NCI-H345 treated with DMSO at 0.1 percent for 48 hours (cell line): Measurements from ENCODE around the gene TIGD7.
"Not testable (repeated sequence)": the region's sequence is repeated elsewhere in the genome, so short reads cannot be mapped to it uniquely, and the experiment has no call there.

ENCODE experiments used
- DNase-seq: peaks from one replicate; lab custom pipeline; 2025; ENCODE audit not compliant: unreplicated experiment; lab: John Stamatoyannopoulos, UW

Gene TIGD7

DNA sequence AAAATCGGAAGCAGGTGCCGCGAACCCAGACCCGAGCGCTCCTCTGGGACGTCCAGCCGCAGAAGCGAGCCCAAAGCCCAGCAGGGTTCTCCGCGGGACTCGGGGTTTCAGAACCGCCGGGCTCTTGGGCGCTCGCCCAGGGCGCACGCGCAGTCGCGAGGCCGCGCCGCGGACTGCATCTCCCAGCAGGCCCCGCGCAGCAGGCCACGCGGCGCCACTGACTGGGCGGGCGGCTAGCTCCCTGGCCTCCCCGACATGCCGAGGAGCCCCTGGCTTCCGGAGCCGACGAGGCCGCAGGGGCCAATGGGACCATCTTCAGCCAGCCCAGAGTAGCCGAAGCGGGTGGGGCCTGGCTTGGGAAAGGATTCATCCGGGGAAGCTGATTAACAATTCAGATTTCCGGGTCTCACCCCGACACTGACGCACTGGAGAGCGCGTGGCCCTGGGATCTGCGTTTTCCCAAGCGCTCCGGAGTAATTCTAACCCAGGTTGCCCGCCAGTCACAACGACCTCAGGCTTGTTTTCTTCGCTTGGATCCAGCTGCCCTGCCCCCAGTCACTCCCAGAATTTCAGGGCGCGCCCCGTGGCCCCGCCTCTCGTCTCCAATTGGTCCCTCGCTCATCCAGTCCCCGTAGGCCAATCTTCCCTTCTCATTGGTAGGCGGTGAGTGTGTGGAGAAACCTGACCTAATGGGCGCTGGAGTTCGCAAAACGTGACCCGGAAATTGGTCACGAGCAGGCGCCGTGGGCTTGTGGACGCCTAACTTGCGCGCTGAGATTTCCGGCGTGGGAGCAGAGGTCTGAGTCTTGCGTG is 22.3 kb downstream of the TIGD7 start, which contains the start of gene ZNF263:
Gene ZNF263, plus strand, starts transcription at position 762 of the 813 bp plus-strand sequence. CDS start 328 bp downstream, outside the sequence.
- DNase-seq, result peak; percentile 94

DNA sequence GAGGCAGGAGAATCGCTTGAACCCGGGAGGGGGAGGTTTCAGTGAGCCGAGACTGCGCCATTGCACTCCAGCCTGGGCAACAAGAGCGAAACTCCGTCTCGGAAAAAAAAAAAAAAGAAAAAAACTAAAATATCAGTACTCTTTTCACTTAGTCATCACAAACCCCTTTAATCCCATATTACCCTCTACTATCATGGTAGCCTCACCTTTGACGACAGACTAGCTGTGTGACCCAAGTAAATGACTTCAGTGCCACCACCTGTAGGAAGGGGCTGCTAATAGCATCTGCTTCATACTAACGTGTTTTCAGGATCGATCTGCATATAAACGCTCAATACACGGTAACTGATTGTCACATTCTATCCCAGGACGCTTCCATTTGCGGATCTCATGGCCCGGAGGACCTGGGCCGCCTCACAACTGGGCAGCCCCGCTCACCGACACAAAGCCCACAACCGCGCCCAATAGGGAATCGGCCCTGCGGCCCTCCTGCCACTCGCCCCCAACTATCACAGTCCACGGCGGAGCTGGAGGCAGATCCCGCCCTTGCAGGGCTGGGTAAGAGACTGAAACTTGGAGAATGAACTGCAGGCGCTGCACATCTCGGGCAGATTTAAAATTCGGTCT is 23.0 kb downstream of the TIGD7 start:
- DNase-seq, result peak; percentile 62

DNA sequence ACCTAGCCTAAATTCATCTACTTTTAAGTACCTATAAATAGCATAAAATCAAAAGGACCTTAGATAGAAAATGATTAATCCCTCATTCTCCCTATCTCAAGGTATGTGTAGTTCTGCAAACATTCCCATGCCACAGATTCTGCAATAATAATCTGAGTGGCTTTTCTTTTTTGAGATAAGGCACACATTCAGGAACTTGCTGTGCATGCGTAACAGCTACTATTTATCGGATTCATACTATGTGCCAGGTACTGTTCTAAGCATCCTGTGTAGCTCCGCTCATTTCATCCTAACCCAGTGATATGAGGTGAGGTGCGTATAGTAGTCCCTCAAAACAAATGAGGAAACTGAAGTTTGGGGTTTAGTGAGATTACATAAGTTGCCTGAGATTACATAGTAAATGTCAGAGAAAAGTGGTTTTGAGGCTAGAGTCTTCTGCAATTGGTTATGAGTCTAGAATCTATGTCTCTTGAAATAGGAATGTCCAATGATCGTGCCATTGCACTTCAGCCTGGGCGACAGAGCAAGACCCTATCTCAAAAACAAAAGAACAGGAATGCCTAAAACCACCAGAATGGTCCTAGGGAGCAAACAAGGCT is 23.9 kb downstream of the TIGD7 start:
- no peak for DNase-seq

DNA sequence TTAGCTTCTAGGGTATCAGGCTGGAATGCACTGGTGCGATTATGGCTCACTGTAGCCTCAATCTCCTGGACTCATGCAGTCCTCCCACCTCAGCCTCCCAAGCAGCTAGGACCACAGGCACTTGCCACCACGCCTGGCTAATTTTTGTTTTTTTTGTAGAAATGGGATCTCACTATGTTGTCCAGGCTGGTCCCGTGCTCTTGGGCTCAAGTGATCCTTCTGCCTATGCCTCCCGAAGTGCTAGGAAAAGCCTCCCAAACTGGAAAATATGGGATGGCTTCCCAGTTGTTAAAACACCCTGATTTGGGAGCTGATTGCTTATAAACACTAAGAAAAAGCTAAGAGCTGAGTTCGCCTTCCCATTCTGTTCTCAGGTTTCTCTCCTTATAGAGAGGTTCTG is 28.6 kb downstream of the TIGD7 start:
- DNase-seq, result no peak

DNA sequence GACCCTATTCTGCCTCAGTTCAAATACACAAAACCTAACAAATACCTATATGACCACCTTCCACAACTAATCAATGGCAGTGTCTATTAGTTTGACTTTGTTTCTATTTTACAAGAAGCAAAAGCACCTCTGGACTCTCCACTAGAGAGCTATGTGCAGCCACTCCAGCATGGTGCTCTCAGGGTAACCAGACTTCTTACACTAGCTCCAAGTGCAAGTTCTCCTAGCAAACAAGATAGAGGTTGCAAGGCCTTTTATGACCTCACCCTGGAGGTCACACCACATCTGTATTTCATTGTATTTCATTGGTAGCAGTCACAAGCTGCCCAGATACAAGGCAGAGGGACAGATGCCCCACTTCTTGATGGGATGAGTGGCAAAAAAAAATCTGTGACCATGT is 30.3 kb downstream of the TIGD7 start:
- no peak for DNase-seq

DNA sequence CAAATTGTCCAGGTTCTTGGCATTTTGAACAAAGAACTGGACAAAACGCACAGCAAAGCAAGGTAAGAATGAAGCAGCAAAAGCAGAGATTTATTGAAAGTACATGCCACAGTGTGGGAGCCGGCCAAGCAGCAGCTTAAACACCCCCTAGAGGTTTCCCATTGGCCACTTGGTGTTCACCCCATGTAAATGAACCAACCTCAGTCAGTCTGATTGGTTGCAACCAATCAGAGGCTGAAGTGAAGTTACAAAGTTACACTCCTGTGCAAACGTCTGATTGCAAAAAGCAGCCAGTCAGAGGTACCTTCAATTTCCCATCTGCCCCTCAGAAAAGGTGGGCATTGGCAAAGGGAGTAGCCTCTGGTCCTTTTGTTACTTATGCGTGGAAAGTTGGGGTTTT is 30.7 kb downstream of the TIGD7 start:
- DNase-seq, result no peak

DNA sequence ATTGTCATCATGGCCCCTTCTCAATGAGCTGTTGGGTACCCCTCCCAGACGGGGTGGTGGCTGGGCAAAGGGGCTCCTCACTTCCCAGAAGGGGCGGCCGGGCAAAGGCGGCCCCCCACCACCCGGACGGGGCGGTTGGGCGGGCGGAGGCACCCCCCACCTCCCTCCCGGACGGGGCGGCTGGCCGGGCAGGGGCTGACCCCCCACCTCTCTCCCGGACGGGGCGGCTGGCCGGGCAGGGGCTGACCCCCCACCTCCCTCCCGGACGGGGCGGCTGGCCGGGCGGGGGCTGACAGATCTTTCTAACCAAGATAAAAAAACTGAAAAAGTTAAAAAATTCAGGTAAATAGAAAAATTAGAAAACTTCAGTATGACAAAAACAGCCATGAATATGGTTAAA is 33.9 kb downstream of the TIGD7 start:
- not testable (repeated sequence) for DNase-seq

DNA sequence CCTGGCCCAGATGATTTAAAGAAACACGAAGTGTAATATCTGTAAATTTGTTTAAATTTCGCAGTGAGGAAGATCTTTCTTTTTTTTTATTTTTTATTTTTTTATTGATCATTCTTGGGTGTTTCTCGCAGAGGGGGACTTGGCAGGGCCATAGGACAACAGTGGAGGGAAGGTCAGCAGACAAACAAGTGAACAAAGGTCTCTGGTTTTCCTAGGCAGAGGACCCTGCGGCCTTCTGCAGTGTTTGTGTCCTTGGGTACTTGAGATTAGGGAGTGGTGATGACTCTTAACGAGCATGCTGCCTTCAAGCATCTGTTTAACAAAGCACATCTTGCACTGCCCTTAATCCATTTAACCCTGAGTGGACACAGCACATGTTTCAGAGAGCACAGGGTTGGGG is 34.5 kb downstream of the TIGD7 start:
- not testable (repeated sequence) for DNase-seq

DNA sequence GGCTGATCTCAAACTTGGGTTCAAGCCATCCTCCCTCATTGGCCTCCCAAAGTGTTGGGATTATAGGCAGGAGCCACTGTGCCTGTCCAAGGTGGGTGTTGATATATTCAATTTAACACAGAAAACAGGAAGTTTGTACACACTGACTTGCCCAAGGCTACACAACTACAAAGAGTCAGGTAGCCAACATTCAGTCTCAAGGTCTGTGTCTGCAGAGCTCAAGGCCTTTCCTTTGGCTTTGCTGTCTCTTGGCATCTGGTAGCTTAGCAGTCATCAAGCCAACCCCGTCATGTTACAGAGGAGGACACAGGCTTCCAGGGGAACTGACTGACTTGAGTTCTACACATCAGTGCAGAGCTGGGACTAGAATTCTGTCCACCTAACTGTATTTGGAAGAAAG is 36.9 kb downstream of the TIGD7 start:
- no peak for DNase-seq

DNA sequence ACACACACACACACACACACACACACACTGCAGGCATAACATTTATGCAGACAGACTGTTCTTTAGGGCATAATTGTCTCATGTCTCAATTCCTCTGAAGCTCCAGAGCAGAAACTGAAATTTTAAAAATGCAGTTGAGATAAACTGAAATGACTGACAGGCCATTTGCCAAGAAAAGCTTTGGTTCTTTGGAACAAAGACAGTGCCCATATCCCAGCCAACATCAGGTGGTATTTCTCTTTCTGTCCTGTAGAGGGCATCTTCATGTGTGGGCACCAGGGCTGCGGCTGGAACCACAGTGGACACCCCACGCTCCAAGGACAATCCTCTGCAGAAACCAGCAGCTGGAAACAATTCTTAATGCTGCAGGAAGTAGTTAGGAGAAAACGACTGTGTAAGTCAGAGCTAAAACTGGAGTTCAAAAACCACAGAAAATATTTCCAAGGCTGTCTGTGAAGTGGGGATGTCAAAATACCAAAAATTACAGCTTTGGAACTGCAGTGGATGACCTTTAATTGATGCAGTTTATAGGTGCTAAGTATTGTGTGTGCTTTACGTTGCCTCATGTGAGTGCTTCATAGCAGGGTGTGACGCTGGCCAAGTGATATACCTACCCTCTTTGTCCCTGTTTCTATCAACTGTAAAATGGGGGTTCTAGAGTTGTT is 38.2 kb downstream of the TIGD7 start:
- peak; percentile 15 for DNase-seq

DNA sequence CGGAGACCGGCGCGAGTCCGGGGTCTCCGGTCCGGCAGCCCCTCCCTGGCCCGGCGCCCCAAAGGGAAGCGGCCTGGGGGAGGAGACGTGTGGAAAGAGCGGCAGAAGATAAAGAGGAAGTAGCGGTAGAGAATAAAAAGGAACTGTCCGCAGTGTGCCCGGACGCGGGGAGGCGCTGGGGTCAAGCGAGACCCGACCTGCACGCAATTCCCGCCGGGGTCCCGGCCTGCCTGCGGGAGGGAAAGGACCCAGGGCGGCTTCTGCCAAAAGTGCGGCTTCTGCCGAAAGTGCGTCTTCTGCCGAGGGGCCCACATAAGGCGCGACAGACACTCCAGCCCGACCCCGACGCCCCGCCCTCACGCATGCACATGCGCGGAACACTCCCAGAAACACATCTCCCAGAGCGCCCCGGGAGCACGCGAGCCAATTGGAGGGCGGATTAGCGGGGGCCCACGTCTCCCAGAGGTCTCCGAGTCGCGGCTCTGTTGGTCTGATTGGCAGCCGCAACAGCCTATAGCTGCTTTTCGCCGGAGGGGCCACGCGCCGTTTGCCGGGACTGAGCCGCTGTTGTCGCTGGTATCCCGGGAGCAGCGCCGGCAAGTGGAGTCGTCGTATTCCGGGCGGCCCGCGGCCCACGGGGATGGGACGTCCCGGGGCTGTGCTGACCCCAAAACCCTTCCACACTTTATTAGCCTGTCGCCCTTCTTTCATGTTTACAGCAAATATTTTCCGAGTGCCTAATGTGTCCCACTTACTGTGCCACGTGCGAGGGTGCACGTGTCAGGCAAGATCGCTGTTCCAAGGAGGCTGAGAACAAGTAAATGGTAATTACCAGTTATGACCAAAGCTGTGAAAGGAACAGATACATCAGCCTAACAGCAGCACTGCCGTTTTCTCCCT is 40.8 kb downstream of the TIGD7 start:
- peak; percentile 98 for DNase-seq

DNA sequence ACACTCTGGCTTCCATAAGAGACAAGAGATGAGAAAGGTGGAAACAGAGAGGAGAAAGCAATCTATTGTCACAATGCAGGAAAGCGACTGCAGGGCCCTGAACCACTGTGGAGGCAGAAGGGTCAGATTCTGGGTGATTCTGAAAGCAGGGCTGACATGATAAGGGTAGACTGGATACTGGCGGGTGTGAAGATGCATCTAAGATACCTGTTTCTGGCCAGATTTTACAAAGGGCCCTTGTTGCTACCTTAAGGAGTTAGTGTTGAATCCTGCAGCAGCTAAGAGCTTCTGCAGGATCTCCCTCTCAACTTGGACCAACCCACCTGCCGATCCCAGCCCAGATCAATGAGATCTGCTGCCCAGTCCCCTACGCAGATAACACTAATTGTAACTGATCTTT is 42.7 kb downstream of the TIGD7 start:
- DNase-seq, result no peak

DNA sequence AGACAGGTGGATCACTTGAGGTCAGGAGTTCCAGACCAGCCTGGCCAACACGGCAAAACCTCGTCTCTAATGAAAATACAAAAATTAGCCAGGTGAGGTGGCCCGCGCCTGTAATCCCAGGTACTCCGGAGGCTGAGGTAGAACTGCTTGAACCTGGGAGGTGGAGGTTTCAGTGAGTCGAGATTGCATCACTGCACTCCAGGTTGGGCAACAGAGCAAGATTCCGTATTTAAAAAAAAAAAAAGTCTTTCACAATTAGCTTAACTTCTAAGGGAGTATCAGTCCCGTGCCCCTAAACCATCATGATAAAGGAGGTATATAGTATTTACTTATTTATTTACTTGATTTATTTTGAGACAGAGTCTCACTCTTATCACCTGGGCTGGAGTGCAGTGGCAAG is 45.4 kb downstream of the TIGD7 start:
- no peak for DNase-seq

DNA sequence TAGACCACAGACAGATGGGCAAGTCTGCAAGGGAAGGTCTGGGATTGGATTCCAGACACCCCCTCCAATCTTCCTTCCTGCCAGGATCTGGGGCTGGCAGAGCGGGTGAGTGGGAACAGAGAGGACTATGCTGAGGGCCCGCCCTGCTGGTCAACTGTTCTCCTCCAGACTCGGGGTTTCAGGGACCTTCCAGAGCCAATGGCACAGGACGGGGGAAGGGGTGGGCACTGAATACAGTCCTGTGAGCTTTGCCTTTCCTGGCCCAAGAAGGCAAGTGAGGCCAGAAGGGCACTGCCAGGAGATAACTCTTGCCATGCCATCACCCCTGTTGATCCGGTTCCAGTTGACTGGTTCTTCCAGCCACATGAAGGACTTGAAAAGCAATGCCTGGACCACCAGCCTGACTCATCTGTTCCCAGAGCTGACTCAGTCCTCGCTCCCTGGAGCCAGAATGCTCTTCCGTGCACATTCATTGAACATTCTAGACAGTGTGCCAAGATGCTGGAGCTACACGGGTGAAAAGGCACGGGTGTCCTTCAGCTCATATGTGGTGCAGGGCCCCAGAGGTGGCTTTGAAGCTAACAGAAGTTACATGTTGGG is 48.3 kb downstream of the TIGD7 start:
- no peak for DNase-seq

DNA sequence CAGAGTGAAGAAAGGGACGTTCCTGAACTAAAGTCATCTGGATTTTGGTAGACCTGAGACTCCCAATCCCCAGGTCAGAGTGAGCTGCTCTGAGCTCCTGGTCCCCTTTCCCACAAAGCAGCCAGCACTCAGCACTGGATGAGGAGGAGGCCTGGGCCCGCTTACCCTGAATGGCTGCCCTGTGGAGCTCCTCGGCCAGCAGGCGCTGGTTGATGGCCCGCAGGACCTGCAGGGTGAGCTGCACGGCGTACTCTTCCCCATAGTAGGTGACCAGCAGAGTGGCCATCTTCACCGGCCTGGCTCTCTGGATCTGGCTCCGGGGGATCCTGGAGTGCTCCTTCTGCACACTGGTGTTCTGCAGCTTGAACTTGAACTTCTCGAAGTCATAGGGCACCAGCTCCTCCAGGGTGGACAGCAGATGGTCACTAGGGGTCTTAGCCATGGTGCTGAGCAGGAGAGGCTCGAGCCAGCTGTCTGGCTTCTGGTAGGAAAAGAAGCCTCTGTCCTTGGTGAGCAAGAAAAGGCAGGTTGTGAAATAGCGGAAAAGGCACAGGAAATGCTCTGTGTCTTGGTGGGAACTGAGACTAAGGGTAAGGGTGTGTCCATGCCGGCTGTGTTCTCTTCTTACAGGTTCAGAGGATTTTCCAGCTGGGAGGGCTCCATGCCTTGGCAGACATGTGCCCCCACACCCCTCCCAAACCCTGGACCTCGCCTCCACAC is 48.9 kb downstream of the TIGD7 start, which contains the start of gene MEFV:
Gene MEFV, minus strand, starts transcription at position 488 of the 720 bp plus-strand sequence. Its CDS starts 46 bp downstream, at position 442.
- no peak for DNase-seq

DNA sequence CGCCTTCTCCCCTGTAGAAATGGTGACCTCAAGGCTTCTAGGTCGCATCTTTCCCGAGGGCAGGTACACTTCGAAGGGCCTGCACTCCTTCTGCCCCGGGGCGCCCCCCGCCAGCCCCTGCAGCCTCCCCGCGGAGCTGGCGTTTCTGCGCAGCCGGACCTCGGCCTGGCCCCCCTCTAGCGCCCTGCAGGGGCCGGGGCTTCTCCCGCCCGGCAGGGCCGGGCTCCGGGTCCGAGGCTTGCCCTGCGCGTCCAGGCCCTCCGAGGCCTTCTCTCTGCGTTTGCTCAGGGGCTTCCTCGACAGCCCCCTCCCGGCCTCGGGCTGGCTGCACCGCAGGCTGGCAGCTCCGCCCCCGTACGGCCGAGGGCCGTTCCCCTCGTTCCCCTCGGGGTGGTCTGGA is 50.9 kb downstream of the TIGD7 start:
- DNase-seq, result no peak

DNA sequence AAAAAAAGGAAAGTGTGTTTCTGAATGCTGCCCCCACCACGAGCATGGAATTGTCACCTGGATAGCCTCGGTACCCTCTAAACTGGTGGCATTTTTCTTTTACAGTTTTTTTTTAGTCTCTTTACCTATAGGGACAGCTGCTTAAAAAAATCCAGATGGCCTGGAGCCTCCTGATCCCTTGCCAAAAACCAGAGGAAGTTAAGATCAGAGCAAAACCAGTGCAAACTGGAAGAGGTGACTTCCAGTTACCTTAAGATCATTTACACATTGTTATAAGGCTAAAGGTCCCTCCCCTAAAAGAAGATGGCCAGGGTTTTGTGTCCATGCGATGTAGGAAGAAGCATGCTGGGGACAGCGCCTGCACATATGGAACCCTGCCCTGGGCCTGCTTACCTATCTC is 52.3 kb downstream of the TIGD7 start:
- no peak for DNase-seq

DNA sequence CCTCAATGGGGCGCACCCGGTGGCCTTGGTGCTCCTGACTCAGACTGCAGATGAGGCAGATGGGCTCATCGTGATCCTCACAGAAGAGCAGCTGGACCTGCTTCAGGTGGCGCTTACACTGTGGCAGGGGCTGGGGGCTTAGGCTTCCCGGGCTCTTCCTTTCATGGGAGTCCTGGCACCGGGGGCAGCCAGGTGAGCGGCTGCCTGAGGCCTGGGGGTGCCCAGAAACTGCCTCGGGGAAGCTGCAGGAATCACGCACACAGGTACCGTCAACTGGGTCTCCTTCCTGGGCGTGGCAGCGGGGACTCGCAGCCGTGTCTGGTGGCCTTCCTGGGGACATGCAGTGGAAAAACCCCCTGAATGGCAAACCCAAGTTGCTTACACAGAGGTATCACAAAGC is 55.8 kb downstream of the TIGD7 start:
- DNase-seq, result no peak

DNA sequence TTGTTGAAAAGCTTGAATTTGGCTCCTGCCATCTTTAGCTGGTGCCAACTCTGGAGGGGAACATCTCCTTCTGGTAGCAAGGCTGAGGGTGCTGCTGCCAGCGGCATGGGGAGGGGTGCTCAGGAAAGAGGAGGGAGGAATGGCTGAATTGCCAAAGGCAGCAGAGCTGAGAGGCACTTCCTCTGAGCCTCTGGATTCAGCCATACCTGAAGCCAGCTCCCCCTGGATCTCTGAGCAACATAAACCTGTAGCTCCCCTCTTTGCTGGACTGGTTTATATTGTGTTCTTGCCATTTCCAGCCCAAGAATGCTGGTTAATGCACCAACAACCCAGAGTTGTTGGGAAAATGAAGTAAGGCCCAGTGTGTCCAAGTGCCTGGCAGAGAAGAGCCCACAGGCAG is 56.2 kb downstream of the TIGD7 start:
- no peak for DNase-seq
